Nephron progenitor cell (in vitro differentiated cells): ENCODE measurements around the gene CLDN9.
A peak's percentile ranks its signal among the peaks of the same experiment; 100 is the strongest.
"Not testable (repeated sequence)": the region's sequence is repeated elsewhere in the genome, so short reads cannot be mapped to it uniquely, and the experiment has no call there.

Source experiments
- DNase-seq: peaks from one replicate; pipeline ENCODE4 v3.0.0; 2021
- H3K27ac Mint-ChIP-seq: 2 replicates; pipeline ENCODE4 v1.8.0; 2021; ENCODE audit warnings: mild to moderate bottlenecking, moderate library complexity, mixed read lengths
- H3K27me3 Mint-ChIP-seq: 2 replicates; pipeline ENCODE4 v1.8.0; 2021; ENCODE audit warnings: mild to moderate bottlenecking, low read depth, mixed read lengths; ENCODE audit not compliant: poor library complexity
- H3K36me3 Mint-ChIP-seq: 2 replicates; pipeline ENCODE4 v1.8.0; 2021; ENCODE audit warnings: low read depth, mixed read lengths
- H3K4me1 Mint-ChIP-seq: 2 replicates; pipeline ENCODE4 v1.8.0; 2021; ENCODE audit warnings: mixed read lengths
- H3K4me3 Mint-ChIP-seq: 2 replicates; pipeline ENCODE4 v1.8.0; 2021; ENCODE audit warnings: mild to moderate bottlenecking, moderate library complexity, mixed read lengths
- H3K9me3 Mint-ChIP-seq: 2 replicates; pipeline ENCODE4 v1.8.0; 2021; ENCODE audit warnings: mild to moderate bottlenecking, moderate library complexity, mixed read lengths
- TF ChIP-seq, protein P1 (sequence below): fragments of 200-600 bp; sonication (generic); IDR thresholded peaks from 2 replicates; pipeline ENCODE4 v1.5.0; 2021; ENCODE audit warnings: antibody characterized with exemption

The CLDN9 gene

DNA sequence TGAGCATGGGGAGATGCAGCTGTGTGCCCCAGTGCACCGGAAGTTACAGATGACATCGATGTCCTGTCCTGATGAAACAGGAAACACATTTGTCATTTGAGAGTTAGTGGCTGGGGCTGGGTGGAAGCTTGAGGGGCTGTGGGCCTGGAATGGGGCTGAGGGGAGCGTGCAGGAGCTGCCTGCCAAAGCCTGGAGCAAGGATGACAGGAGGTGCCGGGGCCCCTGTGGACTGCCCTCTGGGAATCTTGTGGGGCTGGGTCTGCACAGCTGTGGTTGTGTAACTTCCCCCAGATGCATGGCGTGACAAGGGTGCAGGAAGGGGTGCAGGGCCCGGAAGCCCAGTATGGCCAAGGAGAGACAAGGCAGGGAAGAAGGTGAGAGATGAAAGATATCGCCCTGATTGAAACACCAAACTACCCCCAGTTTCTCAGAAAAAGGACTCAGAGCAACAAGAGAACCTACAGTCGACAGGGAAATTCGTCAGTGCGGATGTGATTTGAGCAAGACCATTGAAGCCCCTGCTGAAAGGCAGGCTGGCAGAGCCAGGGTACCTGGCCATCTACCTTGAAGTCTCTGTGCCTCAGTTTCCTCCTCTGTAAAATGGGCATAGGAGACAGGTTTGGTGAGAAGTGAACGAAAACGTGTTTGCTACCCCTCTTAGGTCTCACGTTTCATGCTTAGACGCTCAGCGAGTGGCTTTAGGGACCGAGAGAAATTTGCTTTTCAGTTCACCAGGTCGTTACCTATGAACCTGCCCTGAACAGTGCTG lies 42.4 kb downstream of the CLDN9 start:
- Mint-ChIP-seq H3K27me3 (peaks cover 56% of the 10 kb centered on the region), H3K9me3 (no peaks in the 10 kb centered on the region), H3K36me3 (no peaks in the 10 kb centered on the region), H3K4me3 (no peak overlapping the region), H3K27ac (no peak overlapping the region), H3K4me1 (peaks cover 40% of the 10 kb centered on the region)
- TF ChIP-seq, protein P1, sequence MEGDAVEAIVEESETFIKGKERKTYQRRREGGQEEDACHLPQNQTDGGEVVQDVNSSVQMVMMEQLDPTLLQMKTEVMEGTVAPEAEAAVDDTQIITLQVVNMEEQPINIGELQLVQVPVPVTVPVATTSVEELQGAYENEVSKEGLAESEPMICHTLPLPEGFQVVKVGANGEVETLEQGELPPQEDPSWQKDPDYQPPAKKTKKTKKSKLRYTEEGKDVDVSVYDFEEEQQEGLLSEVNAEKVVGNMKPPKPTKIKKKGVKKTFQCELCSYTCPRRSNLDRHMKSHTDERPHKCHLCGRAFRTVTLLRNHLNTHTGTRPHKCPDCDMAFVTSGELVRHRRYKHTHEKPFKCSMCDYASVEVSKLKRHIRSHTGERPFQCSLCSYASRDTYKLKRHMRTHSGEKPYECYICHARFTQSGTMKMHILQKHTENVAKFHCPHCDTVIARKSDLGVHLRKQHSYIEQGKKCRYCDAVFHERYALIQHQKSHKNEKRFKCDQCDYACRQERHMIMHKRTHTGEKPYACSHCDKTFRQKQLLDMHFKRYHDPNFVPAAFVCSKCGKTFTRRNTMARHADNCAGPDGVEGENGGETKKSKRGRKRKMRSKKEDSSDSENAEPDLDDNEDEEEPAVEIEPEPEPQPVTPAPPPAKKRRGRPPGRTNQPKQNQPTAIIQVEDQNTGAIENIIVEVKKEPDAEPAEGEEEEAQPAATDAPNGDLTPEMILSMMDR = no peak
- DNase-seq = no peak

DNA sequence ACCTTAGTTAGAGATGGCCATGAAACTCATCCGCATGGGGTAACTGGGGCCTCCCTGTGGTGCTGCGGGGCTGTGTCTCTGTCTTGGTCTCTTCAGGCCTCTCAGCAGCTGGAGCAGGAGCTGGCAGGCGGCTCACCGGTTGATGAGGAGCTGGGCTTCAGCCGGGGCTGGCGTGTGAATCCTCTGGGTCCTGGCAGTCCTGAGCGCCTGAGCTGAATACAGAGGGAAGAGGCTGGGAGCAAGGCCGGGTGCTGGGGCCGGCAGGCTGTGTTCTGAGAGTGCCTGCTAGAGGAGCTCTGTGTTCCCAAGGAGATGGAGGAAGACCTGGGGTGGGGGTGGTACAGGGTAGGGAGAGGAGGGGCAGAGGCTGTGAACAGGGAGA lies 43.0 kb downstream of the CLDN9 start:
- Mint-ChIP-seq H3K4me1 (peaks cover 41% of the 10 kb centered on the region), H3K27me3 (peaks cover 56% of the 10 kb centered on the region)
- not testable (repeated sequence) for H3K4me3 Mint-ChIP-seq, H3K27ac Mint-ChIP-seq, H3K36me3 Mint-ChIP-seq, H3K9me3 Mint-ChIP-seq, DNase-seq

DNA sequence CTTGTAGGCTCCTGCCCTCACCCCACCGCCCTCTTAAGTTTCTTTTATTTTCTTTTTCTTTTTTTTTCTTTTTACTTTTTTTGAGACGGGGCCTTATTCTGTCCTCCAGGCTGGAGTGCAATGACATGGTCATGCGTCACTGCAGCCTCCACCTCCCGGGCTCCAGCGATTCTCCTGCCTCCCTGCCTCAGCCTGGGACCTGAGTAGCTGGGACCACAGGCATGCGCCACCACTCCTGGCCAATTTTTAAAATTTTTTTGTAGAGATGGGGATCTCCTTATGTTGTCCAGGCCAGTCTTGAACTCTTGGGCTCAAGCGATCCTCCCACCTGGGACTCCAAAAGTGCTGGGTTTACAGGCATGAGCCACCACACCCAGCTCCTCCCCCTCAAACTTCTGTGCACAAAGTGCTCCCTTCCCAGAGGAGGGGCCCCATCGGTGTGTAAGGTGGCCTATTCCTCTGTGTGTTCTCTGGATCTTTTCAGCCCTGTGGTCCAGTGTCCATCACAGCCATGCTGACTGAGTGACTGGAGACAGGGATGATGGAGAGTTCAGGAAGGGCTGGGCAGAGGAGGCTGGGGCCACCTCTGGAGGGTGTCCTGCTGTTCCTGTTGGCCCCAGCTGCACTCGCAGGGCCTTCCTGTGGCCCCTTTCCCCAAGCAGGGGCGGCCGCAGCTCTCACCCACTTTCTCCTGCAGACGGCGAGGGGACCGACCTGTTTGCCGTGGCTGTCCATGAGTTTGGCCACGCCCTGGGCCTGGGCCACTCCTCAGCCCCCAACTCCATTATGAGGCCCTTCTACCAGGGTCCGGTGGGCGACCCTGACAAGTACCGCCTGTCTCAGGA lies 43.8 kb downstream of the CLDN9 start:
- no peak overlapping the region for H3K27ac Mint-ChIP-seq
- DNase-seq = no peak
- peaks cover 36% of the 10 kb centered on the region for H3K4me1 Mint-ChIP-seq
- no peaks in the 10 kb centered on the region for H3K9me3 Mint-ChIP-seq
- H3K36me3 Mint-ChIP-seq = no peaks in the 10 kb centered on the region
- H3K4me3 Mint-ChIP-seq = no peak overlapping the region
- peaks cover 54% of the 10 kb centered on the region for H3K27me3 Mint-ChIP-seq
- TF ChIP-seq, protein P1 = no peak

DNA sequence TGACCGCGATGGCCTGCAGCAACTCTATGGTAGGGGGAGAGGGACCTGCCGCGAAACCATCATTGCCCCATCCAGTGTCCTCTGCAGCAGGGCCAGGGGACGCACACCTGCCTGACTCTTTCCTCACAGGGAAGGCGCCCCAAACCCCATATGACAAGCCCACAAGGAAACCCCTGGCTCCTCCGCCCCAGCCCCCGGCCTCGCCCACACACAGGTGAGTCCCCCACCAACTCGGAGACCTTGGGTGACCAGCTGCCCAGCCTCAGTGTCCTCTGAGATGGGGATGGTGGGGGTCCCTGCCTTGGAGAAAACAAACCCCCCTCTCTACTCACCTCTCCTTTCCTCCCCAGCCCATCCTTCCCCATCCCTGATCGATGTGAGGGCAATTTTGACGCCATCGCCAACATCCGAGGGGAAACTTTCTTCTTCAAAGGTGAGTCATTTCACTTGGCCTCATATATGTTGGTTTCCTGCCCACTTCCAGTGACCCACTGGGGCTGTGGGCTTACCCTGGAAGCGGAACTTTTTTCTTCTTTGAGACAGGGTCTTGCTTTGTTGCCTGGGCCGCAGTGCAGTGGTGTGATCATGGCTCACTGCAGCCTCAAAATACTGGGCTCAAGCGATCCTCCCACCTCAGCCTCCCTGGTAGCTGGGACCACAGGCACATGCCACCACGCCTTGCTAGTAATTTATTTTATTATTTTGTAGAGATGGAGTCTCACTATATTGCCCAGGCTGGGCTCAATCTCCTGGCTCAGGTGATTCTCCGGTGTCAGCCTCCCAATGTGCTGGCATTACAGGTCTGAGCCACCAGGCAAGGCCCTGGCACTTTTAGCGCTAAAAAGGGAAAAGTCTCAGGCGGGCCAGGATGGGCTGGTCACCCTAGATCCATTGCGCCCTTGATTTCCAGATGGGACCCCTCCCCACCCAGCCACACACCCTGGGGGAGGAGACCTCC lies 44.7 kb downstream of the CLDN9 start:
- H3K27me3 Mint-ChIP-seq = peaks cover 54% of the 10 kb centered on the region
- H3K27ac Mint-ChIP-seq = no peak overlapping the region
- DNase-seq = no peak
- no peaks in the 10 kb centered on the region for H3K9me3 Mint-ChIP-seq
- peak overlapping the region; percentile 15 for H3K4me3 Mint-ChIP-seq
- H3K4me1 Mint-ChIP-seq = peaks cover 36% of the 10 kb centered on the region
- TF ChIP-seq, protein P1 = no peak
- no peaks in the 10 kb centered on the region for H3K36me3 Mint-ChIP-seq

DNA sequence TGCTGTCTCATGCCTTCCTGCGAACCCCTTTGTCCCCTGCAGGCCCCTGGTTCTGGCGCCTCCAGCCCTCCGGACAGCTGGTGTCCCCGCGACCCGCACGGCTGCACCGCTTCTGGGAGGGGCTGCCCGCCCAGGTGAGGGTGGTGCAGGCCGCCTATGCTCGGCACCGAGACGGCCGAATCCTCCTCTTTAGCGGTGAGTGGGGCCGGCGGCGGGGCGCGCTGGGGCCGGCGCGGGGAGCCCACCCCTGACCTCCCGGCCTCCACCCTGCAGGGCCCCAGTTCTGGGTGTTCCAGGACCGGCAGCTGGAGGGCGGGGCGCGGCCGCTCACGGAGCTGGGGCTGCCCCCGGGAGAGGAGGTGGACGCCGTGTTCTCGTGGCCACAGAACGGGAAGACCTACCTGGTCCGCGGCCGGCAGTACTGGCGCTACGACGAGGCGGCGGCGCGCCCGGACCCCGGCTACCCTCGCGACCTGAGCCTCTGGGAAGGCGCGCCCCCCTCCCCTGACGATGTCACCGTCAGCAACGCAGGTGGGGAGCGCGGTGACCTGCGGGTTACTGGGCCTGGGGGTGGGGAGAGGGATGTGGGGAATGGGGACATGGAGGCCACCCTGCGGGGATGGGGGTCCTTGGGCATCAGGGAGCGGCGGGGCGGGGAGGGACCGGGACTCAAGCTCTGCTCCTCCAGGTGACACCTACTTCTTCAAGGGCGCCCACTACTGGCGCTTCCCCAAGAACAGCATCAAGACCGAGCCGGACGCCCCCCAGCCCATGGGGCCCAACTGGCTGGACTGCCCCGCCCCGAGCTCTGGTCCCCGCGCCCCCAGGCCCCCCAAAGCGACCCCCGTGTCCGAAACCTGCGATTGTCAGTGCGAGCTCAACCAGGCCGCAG lies 45.7 kb downstream of the CLDN9 start:
- Mint-ChIP-seq H3K4me3 (peak overlapping the region; percentile 87), H3K36me3 (no peaks in the 10 kb centered on the region), H3K9me3 (no peaks in the 10 kb centered on the region), H3K27ac (no peak overlapping the region), H3K27me3 (peaks cover 54% of the 10 kb centered on the region), H3K4me1 (peaks cover 36% of the 10 kb centered on the region)
- peak; percentile 58 for DNase-seq
- TF ChIP-seq, protein P1 = no peak
